GM12878 (cell line): Measurements from ENCODE around the gene TOMM40. TPM values are rescaled to one million over a fixed set of nuclear protein-coding genes. Genes with fewer than 3 reads are reported as not detected.
"Not testable (repeated sequence)": the region's sequence is repeated elsewhere in the genome, so short reads cannot be mapped to it uniquely, and the experiment has no call there.

ENCODE experiments used
- ATAC-seq: fragments of 200-7000 bp; cut with Tn5 transposase; 3 replicates; pipeline ENCODE4 v1.9.1; 2020; ENCODE audit warnings: mild to moderate bottlenecking, moderate library complexity
- BruUV-seq: library from RNA; stranded (reverse); fragments of 400-500 nt; replicated peaks from 2 replicates; lab custom pipeline; 2021; lab: Mats Ljungman, UMichigan
- CTCF ChIA-PET: fragments of 300-600 bp; sonication (Branson Sonifier 250); formaldehyde crosslinking; extraction: SDS; loops from one replicate; lab custom pipeline; 2021; ENCODE audit warnings: inconsistent platforms; lab: Yijun Ruan, JAX
- POLR2A ChIA-PET: fragments of 350-600 bp; formaldehyde crosslinking; extraction: SDS; loops from one replicate; lab custom pipeline; 2021; ENCODE audit warnings: inconsistent platforms; lab: Charles Lee
- RAD21 ChIA-PET: fragments of 300-600 bp; sonication (Branson Sonifier 250); formaldehyde crosslinking; loops from one replicate; lab custom pipeline; 2023; ENCODE audit warnings: antibody characterized with exemption; ENCODE audit not compliant: unreplicated experiment; lab: Charles Lee
- SMC1A ChIA-PET: fragments of 300-600 bp; sonication (Branson Sonifier 250); formaldehyde crosslinking; loops from one replicate; lab custom pipeline; 2023; ENCODE audit not compliant: unreplicated experiment, uncharacterized antibody; lab: Charles Lee
- DNase-seq: peaks from one replicate; pipeline ENCODE4 v3.0.0-alpha.2; 2011; ENCODE audit warnings: low read depth, low spot score
- FAIRE-seq: peaks from 3 replicates; lab custom pipeline; 2011; peaks lifted over from hg19 to GRCh38; lab: Jason Lieb, UNC
- H2AFZ ChIP-seq: 2 replicates; pipeline ENCODE4 v1.6.0; 2011; ENCODE audit warnings: low read depth, low read length, control low read depth; ENCODE audit not compliant: control insufficient read depth
- H3K27ac ChIP-seq: 2 replicates; pipeline ENCODE4 v1.5.1; 2011; ENCODE audit warnings: control low read depth; ENCODE audit not compliant: control insufficient read depth, insufficient read depth
- H3K27me3 ChIP-seq, 2 experiments: replicated peaks in 1 of 2; 2 replicates each; pipeline versions ENCODE4 v1.6.0 to v1.6.1; 2011; ENCODE audit warnings: low read length in 1 of 2; ENCODE audit not compliant: control insufficient read depth in 2 of 2, insufficient read depth in 2 of 2
- H3K36me3 ChIP-seq, 2 experiments: 2 replicates each; pipeline ENCODE4 v1.5.1; 2011; ENCODE audit warnings: low read length in 1 of 2; ENCODE audit not compliant: control insufficient read depth in 2 of 2, insufficient read depth in 2 of 2
- H3K4me1 ChIP-seq: 2 replicates; pipeline ENCODE4 v1.6.1; 2011; ENCODE audit warnings: mild to moderate bottlenecking, low read length, moderate library complexity, mixed read lengths; ENCODE audit not compliant: control insufficient read depth, insufficient read depth
- H3K4me2 ChIP-seq: 2 replicates; pipeline ENCODE4 v1.6.0; 2011; ENCODE audit warnings: control low read depth; ENCODE audit not compliant: control insufficient read depth, insufficient read depth
- H3K4me3 ChIP-seq: fragments of 200-600 bp; sonication (generic); 2 replicates; pipeline ENCODE4 v1.5.1; 2016
- H3K79me2 ChIP-seq: 2 replicates; pipeline ENCODE4 v1.6.0; 2011; ENCODE audit warnings: low read length; ENCODE audit not compliant: control insufficient read depth, insufficient read depth
- H3K9ac ChIP-seq: 2 replicates; pipeline ENCODE4 v1.8.0; 2011; ENCODE audit warnings: low read length, control low read depth, mixed read lengths; ENCODE audit not compliant: control insufficient read depth, insufficient read depth
- H3K9me3 ChIP-seq: replicated peaks from 3 replicates; pipeline ENCODE4 v1.5.1; 2011; ENCODE audit warnings: mild to moderate bottlenecking, low read length; ENCODE audit not compliant: control insufficient read depth, insufficient read depth
- H4K20me1 ChIP-seq: 2 replicates; pipeline ENCODE4 v1.6.0; 2011; ENCODE audit not compliant: control insufficient read depth, insufficient read depth
- BMI1 ChIP-seq: fragments of 450-650 bp; IDR thresholded peaks from 2 replicates; pipeline ENCODE4 v1.6.1; 2016; ENCODE audit warnings: mild to moderate bottlenecking, moderate library complexity, borderline replicate concordance
- E2F4 ChIP-seq: IDR thresholded peaks from 2 replicates; pipeline ENCODE4 v1.6.1; 2012; ENCODE audit warnings: low read depth, low read length, improper control_type of control experiment
- EP300 ChIP-seq, 2 experiments: fragments of 150-350 bp in 1 of 2; IDR thresholded peaks; 2 replicates each; pipeline ENCODE4 v1.6.1; 2011 to 2012; ENCODE audit warnings: low read depth in 2 of 2, low read length in 2 of 2, borderline replicate concordance in 1 of 2, improper control_type of control experiment in 1 of 2, inconsistent platforms in 1 of 2; ENCODE audit not compliant: control insufficient read depth in 1 of 2
- MEF2A ChIP-seq: IDR thresholded peaks from 2 replicates; pipeline ENCODE4 v1.6.1; 2011; ENCODE audit warnings: low read depth, mild to moderate bottlenecking, low read length, moderate library complexity; ENCODE audit not compliant: insufficient read depth
- NFYA ChIP-seq: IDR thresholded peaks from 2 replicates; pipeline ENCODE4 v1.6.1; 2011; ENCODE audit warnings: low read depth, mild to moderate bottlenecking, low read length, improper control_type of control experiment, borderline replicate concordance
- SUPT20H ChIP-seq: IDR thresholded peaks from 2 replicates; pipeline ENCODE4 v1.6.1; 2011; ENCODE audit warnings: low read depth, mild to moderate bottlenecking, low read length, moderate library complexity, borderline replicate concordance; ENCODE audit not compliant: control insufficient read depth
- TCF3 ChIP-seq: IDR thresholded peaks from 2 replicates; pipeline ENCODE4 v1.6.1; 2012; ENCODE audit warnings: low read depth, mild to moderate bottlenecking, low read length, borderline replicate concordance; ENCODE audit not compliant: insufficient read depth
- WGBS: methylation state at CpG from one replicate; pipeline ENCODE4 v1.1.6; 2016; ENCODE audit warnings: low lambda C conversion rate; ENCODE audit not compliant: insufficient replicate concordance, insufficient coverage; ENCODE audit errors: missing lambda C conversion rate; 5-methylcytosine and 5-hydroxymethylcytosine counted together
- in situ Hi-C: fragments of 300-500 bp; cut with MboI; formaldehyde crosslinking; loops from 9 replicates; pipeline ENCODE4 v1.14.3; 2018; ENCODE audit warnings: mixed read lengths
- intact Hi-C: fragments of 100-400 bp; cut with micrococcal nuclease; formaldehyde crosslinking; loops from one replicate; pipeline ENCODE4 v1.14.2; 2022; ENCODE audit not compliant: unreplicated experiment
- polyA plus RNA-seq, 11 experiments: library from polyadenylated mRNA; depleted of rRNA in 4 of 11; unstranded in 6 of 11; stranded (reverse) in 5 of 11; fragments of >200 nt; fragmentation: Nextera tagmentation in 4 of 11; fragmentation: Illumina TruSeq in 1 of 11; extraction: Ambion mirVana in 4 of 11; extraction: Trizol in 1 of 11; gene quantifications; 1 replicate in 1 of 11; 2 replicates in 10 of 11; pipeline versions ENCODE4 v1.2.1 to v1.2.3, GENCODE V29; 2011 to 2016; ENCODE audit warnings: inconsistent platforms in 2 of 11, missing spikeins in 2 of 11, low read depth in 1 of 11
- total RNA-seq, 4 experiments: library from RNA; depleted of rRNA in 3 of 4; stranded (reverse); fragments of >200 nt in 3 of 4; fragmentation: Illumina TruSeq in 1 of 4; extraction: Trizol in 1 of 4; gene quantifications; 2 replicates each; pipeline versions ENCODE4 v1.2.1 to v1.2.3, GENCODE V29; 2013 to 2021
- TF ChIP-seq, protein P1 (sequence below): fragments of 450-650 bp; IDR thresholded peaks from 2 replicates; pipeline ENCODE4 v1.6.1; 2016; ENCODE audit warnings: mild to moderate bottlenecking

TOMM40 gene
- total and polyA plus RNA-seq, 10 of the 15 experiments (the other 5 are each of a cell fraction or from before 2014, with no cell fraction given) = 0.85 to 221 (median 99.9) TPM

GRCh38 chr19:44887648-44888047 is 3.4 kb upstream of the TOMM40 start (continued):
- TF ChIP-seq, protein P1, sequence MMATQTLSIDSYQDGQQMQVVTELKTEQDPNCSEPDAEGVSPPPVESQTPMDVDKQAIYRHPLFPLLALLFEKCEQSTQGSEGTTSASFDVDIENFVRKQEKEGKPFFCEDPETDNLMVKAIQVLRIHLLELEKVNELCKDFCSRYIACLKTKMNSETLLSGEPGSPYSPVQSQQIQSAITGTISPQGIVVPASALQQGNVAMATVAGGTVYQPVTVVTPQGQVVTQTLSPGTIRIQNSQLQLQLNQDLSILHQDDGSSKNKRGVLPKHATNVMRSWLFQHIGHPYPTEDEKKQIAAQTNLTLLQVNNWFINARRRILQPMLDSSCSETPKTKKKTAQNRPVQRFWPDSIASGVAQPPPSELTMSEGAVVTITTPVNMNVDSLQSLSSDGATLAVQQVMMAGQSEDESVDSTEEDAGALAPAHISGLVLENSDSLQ = no peak
- no peak for TF ChIP-seq TCF3
- no peak for TF ChIP-seq NFYA
- TF ChIP-seq EP300 (IDR thresholded peaks at IDR 0.05; ENCODE audit: borderline replicate concordance in 1 of 2, control insufficient read depth in 1 of 2, low read depth in 2 of 2, low read length in 2 of 2) = no peak
- no peak for TF ChIP-seq MEF2A
- TF ChIP-seq BMI1 = no peak
- TF ChIP-seq SUPT20H = no peak
- no peak for TF ChIP-seq E2F4

- in situ Hi-C loops, RAD21 ChIA-PET, H3K36me3 ChIP-seq, DNase-seq, ATAC-seq, FAIRE-seq, H2AFZ ChIP-seq, intact Hi-C loops, H3K9ac ChIP-seq, POLR2A ChIA-PET, CTCF ChIA-PET, H3K4me2 ChIP-seq, H3K27me3 ChIP-seq, H3K27ac ChIP-seq, H3K4me3 ChIP-seq, H3K9me3 ChIP-seq, BruUV-seq, H4K20me1 ChIP-seq: not testable (repeated sequence)
- SMC1A ChIA-PET = interaction anchor here (0.6 kb wide), 1 partner anchor 212 kb away, joined by 3 read pairs; no protein-coding TSS in a partner anchor
- Histone ChIP-seq H3K4me1 (peaks cover 19% of the 10 kb centered on the region), H3K79me2 (peaks cover 23% of the 10 kb centered on the region)
- WGBS = 86% methylated on average over 4 of the region's 5 CpGs
These were observed 2.7 kb upstream of the TOMM40 start for GRCh38 chr19:44888335-44888734.
